WTC11 (cell line): ENCODE measurements around the gene SND1. TPM values are rescaled to one million over a fixed set of nuclear protein-coding genes. Genes with fewer than 3 reads are reported as not detected.
A peak's percentile ranks its signal among the peaks of the same experiment; 100 is the strongest.

Experiments used
- ATAC-seq: fragments of 200-7000 bp; cut with Tn5 transposase; 2 replicates; pipeline ENCODE4 v1.10.0; 2021; ENCODE audit warnings: mild to moderate bottlenecking, moderate library complexity
- Bru-seq: library from RNA; stranded (reverse); fragments of 400-500 nt; gene quantifications from one replicate; lab custom pipeline; 2021; lab: Mats Ljungman, UMichigan
- CTCF ChIA-PET: fragments of 300-600 bp; sonication (Branson Sonifier 250); formaldehyde crosslinking; loops from one replicate; lab custom pipeline; 2021; ENCODE audit warnings: antibody characterized with exemption; lab: Charles Lee
- POLR2A ChIA-PET: fragments of 350-600 bp; sonication (Branson Sonifier 250); formaldehyde crosslinking; loops from one replicate; lab custom pipeline; 2021; ENCODE audit warnings: antibody characterized with exemption; lab: Charles Lee
- DNase-seq: peaks from one replicate; pipeline ENCODE4 v3.0.0; 2021; ENCODE audit warnings: low spot score
- H3K27ac Mint-ChIP-seq: 2 replicates; pipeline ENCODE4 v1.8.0; 2021; ENCODE audit warnings: mixed read lengths
- H3K27me3 Mint-ChIP-seq: 2 replicates; pipeline ENCODE4 v1.8.0; 2021; ENCODE audit warnings: low read depth, mild to moderate bottlenecking, moderate library complexity, mixed read lengths
- H3K36me3 Mint-ChIP-seq: 2 replicates; pipeline ENCODE4 v1.8.0; 2021; ENCODE audit warnings: mixed read lengths
- H3K4me1 Mint-ChIP-seq: 2 replicates; pipeline ENCODE4 v1.8.0; 2022; ENCODE audit warnings: mixed read lengths
- H3K4me3 Mint-ChIP-seq: 2 replicates; pipeline ENCODE4 v1.8.0; 2021; ENCODE audit warnings: mild to moderate bottlenecking, moderate library complexity, mixed read lengths
- H3K9me3 Mint-ChIP-seq: 2 replicates; pipeline ENCODE4 v1.8.0; 2021; ENCODE audit warnings: mixed read lengths
- ARID4B ChIP-seq: sonication (generic); formaldehyde crosslinking; IDR thresholded peaks from 2 replicates; pipeline ENCODE4 v1.8.0; 2023; ENCODE audit warnings: missing genetic modification reagents, mild to moderate bottlenecking, borderline replicate concordance
- ATF2 ChIP-seq: sonication (generic); formaldehyde crosslinking; IDR thresholded peaks from 2 replicates; pipeline ENCODE4 v1.8.1; 2022; ENCODE audit warnings: low read depth, missing genetic modification reagents, borderline replicate concordance
- CREB1 ChIP-seq: sonication (generic); formaldehyde crosslinking; IDR thresholded peaks from 2 replicates; pipeline ENCODE4 v1.8.0; 2023; ENCODE audit warnings: mild to moderate bottlenecking, missing genetic modification reagents
- CREM ChIP-seq: sonication (generic); formaldehyde crosslinking; IDR thresholded peaks from 2 replicates; pipeline ENCODE4 v1.8.1; 2022; ENCODE audit warnings: mild to moderate bottlenecking, missing genetic modification reagents, moderate library complexity
- E2F5 ChIP-seq: sonication (generic); formaldehyde crosslinking; IDR thresholded peaks from 2 replicates; pipeline ENCODE4 v1.8.1; 2022; ENCODE audit warnings: mild to moderate bottlenecking, moderate library complexity, missing genetic modification reagents
- ETV6 ChIP-seq: sonication (generic); formaldehyde crosslinking; IDR thresholded peaks from 2 replicates; pipeline ENCODE4 v1.8.1; 2022; ENCODE audit warnings: mild to moderate bottlenecking, missing genetic modification reagents
- FOXK1 ChIP-seq: sonication (generic); formaldehyde crosslinking; IDR thresholded peaks from 2 replicates; pipeline ENCODE4 v1.8.0; 2022; ENCODE audit warnings: mild to moderate bottlenecking, moderate library complexity, missing genetic modification reagents
- FOXP1 ChIP-seq: sonication (generic); formaldehyde crosslinking; IDR thresholded peaks from 2 replicates; pipeline ENCODE4 v1.8.0; 2022; ENCODE audit warnings: missing genetic modification reagents, mild to moderate bottlenecking, moderate library complexity, borderline replicate concordance
- GABPB1 ChIP-seq: sonication (generic); formaldehyde crosslinking; IDR thresholded peaks from 2 replicates; pipeline ENCODE4 v1.8.1; 2023; ENCODE audit warnings: mild to moderate bottlenecking, missing genetic modification reagents
- HMGXB4 ChIP-seq: sonication (generic); formaldehyde crosslinking; IDR thresholded peaks from 2 replicates; pipeline ENCODE4 v1.8.1; 2023; ENCODE audit warnings: mild to moderate bottlenecking, moderate library complexity, missing genetic modification reagents
- IRF1 ChIP-seq: sonication (generic); formaldehyde crosslinking; IDR thresholded peaks from 2 replicates; pipeline ENCODE4 v1.8.0; 2023; ENCODE audit warnings: missing genetic modification reagents
- MAX ChIP-seq: sonication (generic); formaldehyde crosslinking; IDR thresholded peaks from 2 replicates; pipeline ENCODE4 v1.8.0; 2022; ENCODE audit warnings: mild to moderate bottlenecking, missing genetic modification reagents
- NFE2L1 ChIP-seq: sonication (generic); formaldehyde crosslinking; IDR thresholded peaks from 2 replicates; pipeline ENCODE4 v1.8.1; 2023; ENCODE audit warnings: missing genetic modification reagents
- NFYB ChIP-seq: sonication (generic); formaldehyde crosslinking; conservative IDR thresholded peaks from 2 replicates; pipeline ENCODE4 v1.8.0; 2022; ENCODE audit warnings: low read depth, missing genetic modification reagents
- OVOL2 ChIP-seq: fragments of 250-450 bp; sonication (Bioruptor Pico); IDR thresholded peaks from 2 replicates; pipeline ENCODE4 v1.9.0; 2021; ENCODE audit warnings: mild to moderate bottlenecking, borderline replicate concordance
- PRRX2 ChIP-seq: fragments of 250-450 bp; sonication (Bioruptor Pico); IDR thresholded peaks from 2 replicates; pipeline ENCODE4 v1.8.0; 2021; ENCODE audit warnings: mild to moderate bottlenecking
- SMAD4 ChIP-seq: sonication (generic); formaldehyde crosslinking; IDR thresholded peaks from 2 replicates; pipeline ENCODE4 v1.8.0; 2022; ENCODE audit warnings: mild to moderate bottlenecking, missing genetic modification reagents
- SP1 ChIP-seq: sonication (generic); formaldehyde crosslinking; conservative IDR thresholded peaks from 2 replicates; pipeline ENCODE4 v1.8.1; 2022; ENCODE audit warnings: missing genetic modification reagents
- TEAD1 ChIP-seq: sonication (generic); formaldehyde crosslinking; IDR thresholded peaks from 2 replicates; pipeline ENCODE4 v1.8.0; 2022; ENCODE audit warnings: mild to moderate bottlenecking, missing genetic modification reagents
- USF1 ChIP-seq: sonication (generic); formaldehyde crosslinking; IDR thresholded peaks from 2 replicates; pipeline ENCODE4 v1.8.0; 2022; ENCODE audit warnings: mild to moderate bottlenecking, missing genetic modification reagents
- ZNF416 ChIP-seq: fragments of 250-450 bp; sonication (Bioruptor Pico); IDR thresholded peaks from 2 replicates; pipeline ENCODE4 v1.9.0; 2021; ENCODE audit warnings: mild to moderate bottlenecking, inconsistent platforms
- ZNF423 ChIP-seq: fragments of 250-450 bp; sonication (Bioruptor Pico); IDR thresholded peaks from 2 replicates; pipeline ENCODE4 v2.1.2; 2022; ENCODE audit warnings: mild to moderate bottlenecking, moderate library complexity
- long read RNA-seq, 3 experiments: library from RNA in 1 of 3; library from capped mRNA in 1 of 3; library from polyadenylated mRNA in 1 of 3; unstranded in 2 of 3; stranded (forward) in 1 of 3; transcript quantifications; one replicate each; pipeline ENCODE4 v2.0.0, GENCODE V29; 2021
- total RNA-seq: library from RNA; stranded (reverse); gene quantifications from 3 replicates; pipeline ENCODE4 v1.2.3, GENCODE V29; 2021

The SND1 gene
- total RNA-seq (237 to 261 TPM (median 240 TPM) in 3 replicates), Bru-seq, nascent RNA (percentile 88 among the genes with signal in this experiment)
- long read RNA-seq, experiment 1, transcript SND1-201 (24 exons, 3,476 nt) = major isoform, 1,066 of 1,289 reads
- long read RNA-seq, experiment 1, partial matches to known transcripts = 117 of 1,289 reads
- long read RNA-seq, experiment 1, other reads (novel, unspliced or antisense) = 104 of 1,289 reads
- long read RNA-seq, experiment 2, transcript SND1-214 (4 exons, 1,447 nt) = minor isoform, 11 of 306 reads
- long read RNA-seq, experiment 2, transcript SND1-201 (24 exons, 3,476 nt) = major isoform, 119 of 306 reads
- long read RNA-seq, experiment 2, partial matches to known transcripts = 145 of 306 reads
- long read RNA-seq, experiment 2, other reads (novel, unspliced or antisense) = 31 of 306 reads
- long read RNA-seq, experiment 3, transcript SND1-201 (24 exons, 3,476 nt) = major isoform, 19 of 40 reads
- long read RNA-seq, experiment 3, partial matches to known transcripts = 18 of 40 reads
- long read RNA-seq, experiment 3, other reads (novel, unspliced or antisense) = 3 of 40 reads

- peak within 1 kb of the TSS; percentile 100; the same call in 1 of the 2 replicates for H3K4me3 Mint-ChIP-seq
These were observed at the start of gene SND1 for GRCh38 chr7:127651556-127652332. Gene SND1 (plus strand): TSS chr7:127652194. CDS start chr7:127652374, 180 bp downstream.

More at GRCh38 chr7:127651556-127652332, at the start of gene SND1:
- Mint-ChIP-seq H3K36me3 (peaks cover 12% of the 10 kb centered on the region; the same call in 1 of the 2 replicates), H3K4me1 (peaks cover 35% of the 10 kb centered on the region), H3K9me3 (no peaks in the 10 kb centered on the region), H3K27me3 (no peaks in the 10 kb centered on the region), H3K27ac (peak within 1 kb of the TSS; percentile 97)
- TF ChIP-seq ETV6 (CRISPR knock-in tag) (peak; percentile 61), E2F5 (CRISPR knock-in tag) (0 out of 2 replicates have a peak, but pooled peaks have one; percentile 46), SP1 (CRISPR knock-in tag) (peak; percentile 67), CREB1 (CRISPR knock-in tag) (no peak), ZNF423 (CRISPR knock-in tag) (peak; percentile 45; the same call in 1 of the 2 replicates), GABPB1 (peak; percentile 77), FOXK1 (CRISPR knock-in tag) (peak; percentile 81), NFE2L1 (peak; percentile 86; the same call in 1 of the 2 replicates), USF1 (CRISPR knock-in tag) (peak; percentile 26; the same call in 1 of the 2 replicates), NFYB (CRISPR knock-in tag) (peak; percentile 89), SMAD4 (no peak), ATF2 (no peak), ZNF416 (CRISPR knock-in tag) (0 out of 2 replicates have a peak, but pooled peaks have one; percentile 51), CREM (CRISPR knock-in tag) (peak; percentile 64; the same call in 1 of the 2 replicates), ARID4B (CRISPR knock-in tag) (peak; percentile 83; the same call in 1 of the 2 replicates), OVOL2 (no peak), PRRX2 (CRISPR knock-in tag) (no peak), MAX (CRISPR knock-in tag) (peak; percentile 83), HMGXB4 (CRISPR knock-in tag) (peak; percentile 78; the same call in 1 of the 2 replicates), IRF1 (CRISPR knock-in tag) (0 out of 2 replicates have a peak, but pooled peaks have one; percentile 56), TEAD1 (CRISPR knock-in tag) (peak; percentile 32; the same call in 1 of the 2 replicates), FOXP1 (CRISPR knock-in tag) (peak; percentile 42; the same call in 1 of the 2 replicates)
- ATAC-seq = peak; percentile 93
- peak; percentile 99 for DNase-seq
- POLR2A ChIA-PET = interaction anchor here (0.7 to 1.2 kb wide), 2 partner anchors 63 to 201 kb away, joined by 3 to 5 read pairs; no protein-coding TSS in a partner anchor
- CTCF ChIA-PET = interaction anchor here (1.7 kb wide), 1 partner anchor 23 kb away, joined by 9 read pairs; no protein-coding TSS in a partner anchor
